Esophagus muscularis mucosa (tissue), 3 donors: ENCODE results near the gene VTI1A.

ENCODE experiments used
- CTCF ChIP-seq, 3 experiments: fragments of 200-600 bp in 2 of 3; fragments of 450-650 bp in 1 of 3; sonication (generic) in 2 of 3; IDR thresholded peaks; one replicate each; pipeline ENCODE4 v1.5.1; 2017 to 2019; ENCODE audit warnings: antibody characterized with exemption in 3 of 3, mild to moderate bottlenecking in 2 of 3, moderate library complexity in 1 of 3
- POLR2A ChIP-seq: fragments of 450-650 bp; IDR thresholded peaks from one replicate; pipeline ENCODE4 v1.6.1; 2017; ENCODE audit warnings: antibody characterized with exemption, moderate library complexity, mild to moderate bottlenecking, low read depth
- POLR2AphosphoS5 ChIP-seq, 2 donors: sonication (generic); formaldehyde crosslinking; IDR thresholded peaks; one replicate each; pipeline ENCODE4 v1.6.1; 2017; ENCODE audit warnings: antibody characterized with exemption in 2 of 2

GRCh38 chr10:112799038-112799437 lies 352.0 kb downstream of the VTI1A start:
- no peak for TF ChIP-seq CTCF (IDR thresholded peaks at IDR 0.05)
- TF ChIP-seq POLR2A: no peak
- no peak for TF ChIP-seq POLR2AphosphoS5 (IDR thresholded peaks at IDR 0.05)
